Trophoblast cell (in vitro differentiated cells and primary cell): Measurements from ENCODE around the gene RING1.

ENCODE experiments used
- DNase-seq, 2 donors: peaks; one replicate each; pipeline ENCODE4 v3.0.0-alpha.2; 2016
- H2AFZ ChIP-seq: 2 replicates; pipeline ENCODE4 v1.6.1; 2013; ENCODE audit warnings: low read length, moderate library complexity, mild to moderate bottlenecking; ENCODE audit not compliant: insufficient read depth, poor library complexity
- H2AK5ac ChIP-seq: 2 replicates; pipeline ENCODE4 v1.6.1; 2013; ENCODE audit warnings: mild to moderate bottlenecking, low read length
- H2BK120ac ChIP-seq: 2 replicates; pipeline ENCODE4 v1.6.1; 2013; ENCODE audit warnings: low read length, mild to moderate bottlenecking, moderate library complexity; ENCODE audit not compliant: insufficient read depth, poor library complexity
- H2BK12ac ChIP-seq: 2 replicates; pipeline ENCODE4 v1.6.1; 2013; ENCODE audit warnings: mild to moderate bottlenecking, low read length, moderate library complexity
- H2BK5ac ChIP-seq: 2 replicates; pipeline ENCODE4 v1.6.1; 2013; ENCODE audit warnings: low read length, low read depth, moderate library complexity, mild to moderate bottlenecking; ENCODE audit not compliant: poor library complexity
- H3K14ac ChIP-seq: 2 replicates; pipeline ENCODE4 v1.6.1; 2013; ENCODE audit warnings: mild to moderate bottlenecking, low read length
- H3K18ac ChIP-seq: 2 replicates; pipeline ENCODE4 v1.6.1; 2013; ENCODE audit warnings: mild to moderate bottlenecking, low read length
- H3K23ac ChIP-seq: 2 replicates; pipeline ENCODE4 v1.6.1; 2013; ENCODE audit warnings: low read length
- H3K27ac ChIP-seq: 2 replicates; pipeline ENCODE4 v1.5.1; 2013; ENCODE audit warnings: low read depth, mild to moderate bottlenecking, inconsistent platforms, low read length, moderate library complexity
- H3K27me3 ChIP-seq: 2 replicates; pipeline ENCODE4 v1.6.1; 2013; ENCODE audit warnings: inconsistent platforms, mild to moderate bottlenecking, low read length, moderate library complexity; ENCODE audit not compliant: insufficient read depth
- H3K36me3 ChIP-seq, 2 experiments: 1 replicate in 1 of 2; 2 replicates in 1 of 2; pipeline ENCODE4 v1.6.1; 2013; ENCODE audit warnings: low read length in 2 of 2, mild to moderate bottlenecking in 2 of 2, moderate library complexity in 1 of 2; ENCODE audit not compliant: insufficient read depth in 2 of 2, control insufficient read depth in 1 of 2
- H3K4ac ChIP-seq: 2 replicates; pipeline ENCODE4 v1.6.1; 2013; ENCODE audit warnings: low read depth, mild to moderate bottlenecking, low read length, moderate library complexity
- H3K4me1 ChIP-seq, 2 experiments: 1 replicate in 1 of 2; 2 replicates in 1 of 2; pipeline ENCODE4 v1.6.1; 2013; ENCODE audit warnings: low read length in 2 of 2, mild to moderate bottlenecking in 2 of 2, moderate library complexity in 1 of 2; ENCODE audit not compliant: insufficient read depth in 2 of 2, control insufficient read depth in 1 of 2
- H3K4me2 ChIP-seq: 2 replicates; pipeline ENCODE4 v1.6.1; 2013; ENCODE audit warnings: inconsistent platforms, mild to moderate bottlenecking, low read length, moderate library complexity
- H3K4me3 ChIP-seq: 2 replicates; pipeline ENCODE4 v1.5.1; 2013; ENCODE audit warnings: mild to moderate bottlenecking, low read depth, low read length, inconsistent platforms
- H3K79me1 ChIP-seq: one replicate; pipeline ENCODE4 v1.6.1; 2013; ENCODE audit warnings: low read length
- H3K79me2 ChIP-seq: 2 replicates; pipeline ENCODE4 v1.6.1; 2013; ENCODE audit warnings: low read length, mild to moderate bottlenecking; ENCODE audit not compliant: control insufficient read depth, insufficient read depth, poor library complexity
- H3K9ac ChIP-seq: 2 replicates; pipeline ENCODE4 v1.6.1; 2013; ENCODE audit warnings: mild to moderate bottlenecking, low read length
- H3K9me3 ChIP-seq: 2 replicates; pipeline ENCODE4 v1.6.1; 2013; ENCODE audit warnings: low read depth, mild to moderate bottlenecking, control low read depth, inconsistent platforms, low read length; ENCODE audit not compliant: insufficient read depth
- H4K12ac ChIP-seq: 2 replicates; pipeline ENCODE4 v1.6.1; 2013; ENCODE audit warnings: low read depth, mild to moderate bottlenecking, low read length, moderate library complexity
- H4K8ac ChIP-seq: 2 replicates; pipeline ENCODE4 v1.6.1; 2013; ENCODE audit warnings: low read depth, mild to moderate bottlenecking, low read length, moderate library complexity
- H4K91ac ChIP-seq: one replicate; pipeline ENCODE4 v1.6.1; 2013; ENCODE audit warnings: low read depth, mild to moderate bottlenecking, low read length, moderate library complexity
- WGBS: extraction: QIAGEN DNeasy Blood & Tissue Kit; methylation state at CpG from one replicate; pipeline ENCODE4 v1.1.7; 2013; ENCODE audit warnings: missing lambda C conversion rate; ENCODE audit not compliant: insufficient read length, insufficient coverage; ENCODE audit errors: extremely low coverage; 5-methylcytosine and 5-hydroxymethylcytosine counted together

The RING1 gene

GRCh38 chr6:33175436-33176069 lies 32.7 kb upstream of the RING1 start:
- Histone ChIP-seq H2BK5ac (no peak overlapping the region), H3K27ac (no peak overlapping the region), H2AFZ (no peak overlapping the region), H3K36me3 (no peaks in the 10 kb centered on the region), H3K4ac (no peak overlapping the region), H3K9me3 (no peaks in the 10 kb centered on the region), H3K4me3 (no peak overlapping the region), H4K12ac (no peak overlapping the region), H2BK120ac (no peak overlapping the region), H3K23ac (no peak overlapping the region), H3K18ac (no peak overlapping the region), H2BK12ac (no peak overlapping the region), H3K79me2 (no peaks in the 10 kb centered on the region), H3K4me2 (no peak overlapping the region), H4K91ac (no peak overlapping the region), H3K79me1 (no peaks in the 10 kb centered on the region), H3K27me3 (no peaks in the 10 kb centered on the region), H2AK5ac (no peak overlapping the region), H3K14ac (no peak overlapping the region), H4K8ac (no peak overlapping the region), H3K4me1 (no peaks in the 10 kb centered on the region), H3K9ac (no peak overlapping the region)
- no CpG with 5 or more reads among the region's 10 CpGs for WGBS
- DNase-seq: no peak

DNA sequence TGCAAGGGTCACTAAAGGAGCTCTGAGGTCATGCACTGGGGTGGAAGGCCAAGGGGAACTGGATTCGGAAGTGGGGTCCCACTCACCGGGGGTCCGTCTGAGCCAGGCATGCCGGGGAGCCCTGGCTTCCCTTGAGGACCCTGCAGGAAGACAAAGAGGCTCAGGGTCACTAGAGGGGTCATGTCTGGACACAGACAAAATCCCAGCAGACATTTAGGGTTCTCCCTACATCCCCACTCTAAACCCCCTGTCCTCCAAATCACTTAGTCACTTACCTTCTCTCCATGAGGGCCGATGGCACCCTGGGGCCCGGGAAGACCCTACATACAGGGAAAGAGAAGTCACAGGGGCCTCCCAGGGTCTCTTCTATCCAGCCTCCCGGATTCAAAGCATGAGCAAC lies 31.4 kb upstream of the RING1 start:
- H3K4ac ChIP-seq: no peak overlapping the region
- no peak overlapping the region for H3K23ac ChIP-seq
- H3K9ac ChIP-seq: no peak overlapping the region
- no peaks in the 10 kb centered on the region for H3K9me3 ChIP-seq
- H3K4me2 ChIP-seq: no peak overlapping the region
- no peak overlapping the region for H3K18ac ChIP-seq
- no peak overlapping the region for H3K27ac ChIP-seq
- no peak overlapping the region for H2BK5ac ChIP-seq
- H3K4me1 ChIP-seq: no peaks in the 10 kb centered on the region
- WGBS: no CpG with 5 or more reads among the region's 7 CpGs
- H2AFZ ChIP-seq: no peak overlapping the region
- no peak overlapping the region for H3K14ac ChIP-seq
- H3K36me3 ChIP-seq: no peaks in the 10 kb centered on the region
- H4K91ac ChIP-seq: no peak overlapping the region
- H2AK5ac ChIP-seq: no peak overlapping the region
- no peak overlapping the region for H2BK120ac ChIP-seq
- no peaks in the 10 kb centered on the region for H3K79me2 ChIP-seq
- DNase-seq: no peak
- no peak overlapping the region for H2BK12ac ChIP-seq
- H4K12ac ChIP-seq: no peak overlapping the region
- no peaks in the 10 kb centered on the region for H3K27me3 ChIP-seq
- H3K79me1 ChIP-seq: no peaks in the 10 kb centered on the region
- H4K8ac ChIP-seq: no peak overlapping the region
- H3K4me3 ChIP-seq: no peak overlapping the region

DNA sequence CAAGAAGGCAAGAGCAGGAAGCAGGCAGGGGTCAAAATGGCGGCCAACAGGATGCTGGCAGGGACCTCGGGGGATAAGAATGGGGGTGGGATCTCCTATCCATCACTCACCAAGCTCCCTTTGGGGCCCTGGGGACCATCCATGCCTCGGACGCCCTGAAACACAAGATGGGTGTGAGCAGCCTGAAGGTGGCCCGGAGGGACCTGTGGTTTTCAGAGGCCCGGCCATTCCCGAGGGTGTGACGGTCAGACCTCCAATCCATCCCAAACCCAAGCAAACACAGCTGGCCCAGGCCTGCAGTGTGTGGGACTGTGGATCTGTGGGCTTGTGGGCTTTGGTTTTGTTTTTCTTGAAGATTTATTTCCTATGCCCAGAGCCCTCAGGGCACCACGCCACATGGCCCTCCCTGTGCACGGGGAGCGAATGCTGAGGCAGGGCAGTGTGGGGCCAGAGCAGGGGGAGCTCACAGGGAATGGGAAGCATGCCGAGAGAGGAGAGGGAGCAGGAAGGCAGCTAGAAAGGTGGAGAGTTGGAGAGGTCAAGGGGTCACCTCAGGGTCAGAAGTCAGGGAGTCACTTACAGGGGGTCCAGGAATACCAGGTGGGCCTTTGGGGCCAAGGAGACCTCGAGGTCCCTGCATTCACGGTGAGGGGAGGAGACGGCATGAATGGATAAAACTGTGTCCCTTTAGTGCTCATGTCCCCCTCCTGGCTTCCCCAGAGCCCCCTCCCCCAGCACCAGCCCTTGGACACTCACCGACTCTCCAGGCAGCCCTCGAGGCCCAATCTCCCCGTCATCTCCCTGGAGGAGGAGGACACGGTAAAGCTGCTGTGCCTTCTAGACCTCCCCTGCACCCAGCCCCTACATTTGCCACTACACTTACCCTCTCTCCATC lies 30.5 kb upstream of the RING1 start:
- Histone ChIP-seq H3K4me3 (no peak overlapping the region), H3K79me2 (no peaks in the 10 kb centered on the region), H3K4me2 (no peak overlapping the region), H3K18ac (no peak overlapping the region), H3K4me1 (no peaks in the 10 kb centered on the region), H4K91ac (no peak overlapping the region), H3K27me3 (no peaks in the 10 kb centered on the region), H2BK12ac (no peak overlapping the region), H2AFZ (no peak overlapping the region), H2BK120ac (no peak overlapping the region), H3K36me3 (no peaks in the 10 kb centered on the region), H3K9ac (no peak overlapping the region), H3K14ac (no peak overlapping the region), H4K12ac (no peak overlapping the region), H4K8ac (no peak overlapping the region), H2AK5ac (no peak overlapping the region), H3K9me3 (no peaks in the 10 kb centered on the region), H3K27ac (no peak overlapping the region), H3K23ac (no peak overlapping the region), H2BK5ac (no peak overlapping the region), H3K4ac (no peak overlapping the region), H3K79me1 (no peaks in the 10 kb centered on the region)
- no peak for DNase-seq
- no CpG with 5 or more reads among the region's 19 CpGs for WGBS

DNA sequence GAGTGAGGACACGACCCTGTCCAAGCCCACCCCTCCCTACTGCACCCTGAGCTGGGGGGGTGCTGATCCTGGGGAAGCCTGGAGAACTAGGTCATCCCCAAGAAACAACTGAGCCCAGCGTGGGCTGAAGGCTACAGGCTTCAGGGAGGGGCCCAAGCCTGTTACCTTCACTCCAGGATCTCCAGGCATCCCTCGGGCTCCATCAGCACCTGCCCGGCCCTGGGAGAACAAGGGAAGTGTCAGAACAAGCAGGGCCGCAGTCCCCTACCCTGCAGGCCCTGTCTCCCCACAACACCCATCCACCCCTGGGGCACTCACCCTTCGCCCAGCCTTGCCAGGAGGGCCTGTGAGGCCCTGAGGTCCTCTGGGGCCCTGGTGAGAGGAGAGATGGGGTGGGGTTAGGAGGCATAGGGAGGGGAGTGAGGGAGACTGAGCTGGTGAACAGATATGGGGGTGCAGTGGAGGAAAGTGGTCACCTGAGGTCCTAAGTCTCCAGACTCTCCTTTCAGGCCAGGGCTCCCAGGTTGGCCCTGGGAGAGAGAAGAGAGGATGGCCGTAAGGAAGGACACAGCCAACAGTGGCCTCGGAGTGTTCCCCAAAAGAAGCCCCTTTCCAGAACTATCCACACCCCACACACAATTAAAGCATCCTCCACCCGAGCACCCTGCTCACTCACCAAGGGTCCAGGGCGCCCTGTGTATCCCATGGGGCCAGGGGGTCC lies 29.4 kb upstream of the RING1 start:
- H3K36me3 ChIP-seq: no peaks in the 10 kb centered on the region
- no peak overlapping the region for H2BK5ac ChIP-seq
- H4K12ac ChIP-seq: no peak overlapping the region

More for the DNA sequence above, 29.4 kb upstream of the RING1 start:
- no peaks in the 10 kb centered on the region for H3K4me1 ChIP-seq
- H3K9me3 ChIP-seq: no peaks in the 10 kb centered on the region
- no peak overlapping the region for H3K4ac ChIP-seq
- no peak for DNase-seq
- H4K8ac ChIP-seq: no peak overlapping the region
- no peaks in the 10 kb centered on the region for H3K27me3 ChIP-seq
- H3K18ac ChIP-seq: no peak overlapping the region
- no peak overlapping the region for H2BK12ac ChIP-seq
- H3K23ac ChIP-seq: no peak overlapping the region
- no peaks in the 10 kb centered on the region for H3K79me2 ChIP-seq
- H3K27ac ChIP-seq: no peak overlapping the region
- H3K4me2 ChIP-seq: no peak overlapping the region
- H4K91ac ChIP-seq: no peak overlapping the region
- H2AK5ac ChIP-seq: no peak overlapping the region
- H3K79me1 ChIP-seq: no peaks in the 10 kb centered on the region
- H2AFZ ChIP-seq: no peak overlapping the region
- H3K4me3 ChIP-seq: no peak overlapping the region
- no peak overlapping the region for H3K9ac ChIP-seq
- H2BK120ac ChIP-seq: no peak overlapping the region
- H3K14ac ChIP-seq: no peak overlapping the region
- WGBS: no CpG with 5 or more reads among the region's 10 CpGs
